Hepatocyte (in vitro differentiated cells): Measurements from ENCODE around the gene RUSF1. TPM values are rescaled to one million over a fixed set of nuclear protein-coding genes. Genes with fewer than 3 reads are reported as not detected.

ENCODE experiments used
- DNase-seq: peaks from one replicate; pipeline ENCODE4 v3.0.0-alpha.2; 2016; ENCODE audit warnings: low spot score
- H2AFZ ChIP-seq: fragments of 200-600 bp; sonication (generic); 2 replicates; pipeline ENCODE4 v1.6.0; 2016; ENCODE audit warnings: antibody characterized with exemption, mild to moderate bottlenecking
- H3K27ac ChIP-seq: fragments of 200-600 bp; sonication (generic); 2 replicates; pipeline ENCODE4 v1.5.1; 2016; ENCODE audit warnings: mild to moderate bottlenecking
- H3K27me3 ChIP-seq: fragments of 200-600 bp; sonication (generic); 2 replicates; pipeline ENCODE4 v1.6.1; 2016
- H3K36me3 ChIP-seq: fragments of 200-600 bp; sonication (generic); replicated peaks from 2 replicates; pipeline ENCODE4 v1.5.1; 2016; ENCODE audit warnings: low read depth; ENCODE audit not compliant: insufficient read depth
- H3K4me1 ChIP-seq: fragments of 200-600 bp; sonication (generic); 2 replicates; pipeline ENCODE4 v1.5.1; 2016; ENCODE audit warnings: mild to moderate bottlenecking, moderate library complexity; ENCODE audit not compliant: insufficient read depth
- H3K4me2 ChIP-seq: fragments of 200-600 bp; sonication (generic); 2 replicates; pipeline ENCODE4 v1.6.0; 2016
- H3K4me3 ChIP-seq: fragments of 200-600 bp; sonication (generic); 2 replicates; pipeline ENCODE4 v1.5.1; 2016; ENCODE audit warnings: mild to moderate bottlenecking
- H3K79me2 ChIP-seq: fragments of 200-600 bp; sonication (generic); 2 replicates; pipeline ENCODE4 v1.6.0; 2017; ENCODE audit warnings: mild to moderate bottlenecking
- H3K9me2 ChIP-seq: fragments of 200-600 bp; sonication (generic); replicated peaks from 2 replicates; pipeline ENCODE4 v1.6.0; 2017; ENCODE audit warnings: mild to moderate bottlenecking; ENCODE audit not compliant: insufficient read depth
- H3K9me3 ChIP-seq: fragments of 200-600 bp; sonication (generic); 2 replicates; pipeline ENCODE4 v1.5.1; 2016; ENCODE audit warnings: low read depth, mild to moderate bottlenecking
- H4K20me1 ChIP-seq: fragments of 200-600 bp; sonication (generic); 2 replicates; pipeline ENCODE4 v1.6.0; 2016; ENCODE audit warnings: mild to moderate bottlenecking; ENCODE audit not compliant: insufficient read depth, poor library complexity, severe bottlenecking
- EZH2 ChIP-seq: fragments of 200-600 bp; sonication (generic); IDR thresholded peaks from 2 replicates; pipeline ENCODE4 v1.6.1; 2016; ENCODE audit warnings: antibody characterized with exemption, mild to moderate bottlenecking, borderline replicate concordance
- EZH2phosphoT487 ChIP-seq: fragments of 200-600 bp; sonication (generic); IDR thresholded peaks from one replicate; pipeline ENCODE4 v1.6.1; 2018; ENCODE audit warnings: antibody characterized with exemption, mild to moderate bottlenecking, low read depth, moderate library complexity; ENCODE audit not compliant: unreplicated experiment, severe bottlenecking
- WGBS: methylation state at CpG from one replicate; pipeline ENCODE4 v1.1.6; 2016; ENCODE audit warnings: low lambda C conversion rate; ENCODE audit errors: missing lambda C conversion rate; 5-methylcytosine and 5-hydroxymethylcytosine counted together
- polyA plus RNA-seq: library from polyadenylated mRNA; unstranded; fragments of >200 nt; fragmentation: Nextera tagmentation; extraction: Ambion mirVana; gene quantifications from 2 replicates; pipeline ENCODE4 v1.2.1, GENCODE V29; 2016
- total RNA-seq: library from RNA; depleted of rRNA; stranded (reverse); fragments of >200 nt; gene quantifications from 2 replicates; pipeline ENCODE4 v1.2.3, GENCODE V29; 2014
- TF ChIP-seq, protein P1 (sequence below): fragments of 200-600 bp; sonication (generic); IDR thresholded peaks from 2 replicates; pipeline ENCODE4 v1.5.1; 2016; ENCODE audit warnings: antibody characterized with exemption, mild to moderate bottlenecking; ENCODE audit not compliant: poor library complexity

RUSF1 gene
- total and polyA plus RNA-seq, 2 experiments from 2014 or later = 56.6 to 77.2 TPM

DNA sequence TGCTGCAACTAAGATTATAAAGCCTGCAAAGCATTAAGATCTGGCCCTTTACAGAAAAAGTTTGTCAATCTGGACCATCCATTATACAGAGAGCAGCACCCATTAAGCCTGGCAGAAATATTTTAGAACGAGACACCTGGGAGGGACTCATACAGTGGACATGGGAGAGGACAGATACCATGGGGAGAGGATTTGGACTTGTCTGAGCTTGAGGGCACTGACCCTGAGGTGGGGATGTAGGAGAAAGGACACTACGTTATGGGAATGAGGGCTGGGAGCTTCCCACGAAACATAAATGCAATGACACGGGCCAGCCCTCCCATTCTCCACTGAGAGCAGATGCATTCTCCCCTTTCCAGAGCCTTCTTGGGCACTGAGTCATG is 6.2 kb downstream of the RUSF1 start:
- no peak overlapping the region for H3K27ac ChIP-seq
- no peak overlapping the region for H3K4me3 ChIP-seq
- no peaks in the 10 kb centered on the region for H3K36me3 ChIP-seq
- peaks cover 18% of the 10 kb centered on the region for H3K79me2 ChIP-seq
- 64% methylated on average over 4 of the region's 4 CpGs for WGBS
- H2AFZ ChIP-seq = no peak overlapping the region
- H3K9me2 ChIP-seq = no peaks in the 10 kb centered on the region
- H4K20me1 ChIP-seq = no peaks in the 10 kb centered on the region
- H3K27me3 ChIP-seq = no peaks in the 10 kb centered on the region
- no peaks in the 10 kb centered on the region for H3K9me3 ChIP-seq
- no peak overlapping the region for H3K4me2 ChIP-seq
- peaks cover 11% of the 10 kb centered on the region for H3K4me1 ChIP-seq
- no peak for DNase-seq
- TF ChIP-seq EZH2phosphoT487 = no peak
- no peak for TF ChIP-seq EZH2
- TF ChIP-seq, protein P1, sequence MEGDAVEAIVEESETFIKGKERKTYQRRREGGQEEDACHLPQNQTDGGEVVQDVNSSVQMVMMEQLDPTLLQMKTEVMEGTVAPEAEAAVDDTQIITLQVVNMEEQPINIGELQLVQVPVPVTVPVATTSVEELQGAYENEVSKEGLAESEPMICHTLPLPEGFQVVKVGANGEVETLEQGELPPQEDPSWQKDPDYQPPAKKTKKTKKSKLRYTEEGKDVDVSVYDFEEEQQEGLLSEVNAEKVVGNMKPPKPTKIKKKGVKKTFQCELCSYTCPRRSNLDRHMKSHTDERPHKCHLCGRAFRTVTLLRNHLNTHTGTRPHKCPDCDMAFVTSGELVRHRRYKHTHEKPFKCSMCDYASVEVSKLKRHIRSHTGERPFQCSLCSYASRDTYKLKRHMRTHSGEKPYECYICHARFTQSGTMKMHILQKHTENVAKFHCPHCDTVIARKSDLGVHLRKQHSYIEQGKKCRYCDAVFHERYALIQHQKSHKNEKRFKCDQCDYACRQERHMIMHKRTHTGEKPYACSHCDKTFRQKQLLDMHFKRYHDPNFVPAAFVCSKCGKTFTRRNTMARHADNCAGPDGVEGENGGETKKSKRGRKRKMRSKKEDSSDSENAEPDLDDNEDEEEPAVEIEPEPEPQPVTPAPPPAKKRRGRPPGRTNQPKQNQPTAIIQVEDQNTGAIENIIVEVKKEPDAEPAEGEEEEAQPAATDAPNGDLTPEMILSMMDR = no peak

DNA sequence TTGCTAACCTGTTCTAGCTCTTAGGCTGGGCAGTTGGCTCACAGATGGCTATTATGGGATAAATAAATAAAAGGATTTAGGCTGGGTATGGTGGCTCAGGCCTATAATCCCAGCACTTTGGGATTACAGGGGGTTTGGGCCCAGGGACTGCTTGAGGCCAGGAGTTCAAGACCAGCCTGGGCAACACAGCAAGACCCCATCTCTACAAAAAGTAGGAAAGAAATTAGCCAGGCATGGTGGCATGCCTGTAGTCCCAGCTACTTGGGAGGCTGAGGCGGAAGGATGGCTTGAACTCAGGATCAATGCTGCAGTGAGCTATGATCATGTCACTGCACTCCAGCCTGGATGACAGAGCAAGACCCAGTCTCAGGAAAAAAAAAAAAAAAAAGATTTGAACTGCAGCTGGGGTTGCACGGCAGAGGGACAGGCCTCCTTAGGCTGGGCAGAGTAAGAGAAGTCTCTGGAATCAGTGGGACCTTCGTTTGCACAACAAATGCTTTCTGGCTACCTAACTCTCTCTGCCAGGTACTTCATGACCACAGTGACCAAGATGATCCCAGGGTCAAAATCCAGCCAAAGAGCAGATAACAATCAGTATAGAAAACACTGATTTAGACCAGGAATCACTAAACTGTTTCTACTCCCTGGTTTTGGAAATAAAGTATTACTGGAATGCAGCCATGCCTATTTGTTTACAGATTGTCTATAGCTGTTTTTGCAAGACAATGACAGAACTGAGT is 6.8 kb downstream of the RUSF1 start:
- Histone ChIP-seq H3K9me3 (no peaks in the 10 kb centered on the region), H3K4me2 (no peak overlapping the region), H4K20me1 (no peaks in the 10 kb centered on the region), H3K79me2 (peaks cover 12% of the 10 kb centered on the region), H3K36me3 (no peaks in the 10 kb centered on the region), H3K27me3 (no peaks in the 10 kb centered on the region), H3K27ac (no peak overlapping the region), H3K4me3 (no peak overlapping the region), H2AFZ (no peak overlapping the region), H3K9me2 (no peaks in the 10 kb centered on the region), H3K4me1 (peaks cover 7% of the 10 kb centered on the region)
- WGBS = 55% methylated on average over 3 of the region's 3 CpGs
- DNase-seq = no peak
- TF ChIP-seq EZH2phosphoT487 (no peak), EZH2 (no peak)
- TF ChIP-seq, protein P1 = no peak

DNA sequence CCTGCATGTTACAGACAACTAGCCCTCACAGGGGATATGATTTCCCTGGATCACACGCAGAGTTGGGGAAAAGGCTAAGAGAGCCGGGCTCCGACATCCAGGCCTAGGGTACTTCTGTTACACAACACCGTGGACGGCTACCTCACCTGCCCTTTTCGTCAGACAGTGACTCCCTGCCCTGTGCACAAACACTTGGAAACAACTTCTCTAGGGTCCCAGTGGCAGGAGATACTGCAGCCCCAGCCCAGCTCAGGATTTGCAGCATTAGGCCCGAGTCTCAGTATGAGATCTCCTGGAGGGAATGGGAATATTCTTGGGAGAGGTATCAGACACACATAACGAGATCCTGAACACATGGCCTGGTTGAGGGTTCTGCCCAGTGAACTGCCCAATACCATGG is 8.3 kb downstream of the RUSF1 start:
- 94% methylated on average over 8 of the region's 8 CpGs for WGBS

More for the DNA sequence above, 8.3 kb downstream of the RUSF1 start:
- H4K20me1 ChIP-seq = no peaks in the 10 kb centered on the region
- peaks cover 8% of the 10 kb centered on the region for H3K79me2 ChIP-seq
- no peaks in the 10 kb centered on the region for H3K9me2 ChIP-seq
- H3K4me3 ChIP-seq = no peak overlapping the region
- TF ChIP-seq EZH2phosphoT487 (no peak), EZH2 (no peak)
- TF ChIP-seq, protein P1 = no peak
- DNase-seq = no peak
- H3K9me3 ChIP-seq = no peaks in the 10 kb centered on the region
- H3K4me1 ChIP-seq = peaks cover 7% of the 10 kb centered on the region
- H2AFZ ChIP-seq = no peak overlapping the region
- H3K27ac ChIP-seq = no peak overlapping the region
- no peaks in the 10 kb centered on the region for H3K27me3 ChIP-seq
- no peak overlapping the region for H3K4me2 ChIP-seq
- H3K36me3 ChIP-seq = no peaks in the 10 kb centered on the region
